GM18907 (cell line): ENCODE measurements around the gene WDR91.

Experiments
- ATAC-seq: cut with Tn5 transposase; IDR thresholded peaks from one replicate; pipeline ENCODE4 v1.9.1; 2021; ENCODE audit warnings: mild to moderate bottlenecking, moderate library complexity; ENCODE audit not compliant: unreplicated experiment

The WDR91 gene

GRCh38 chr7:135164357-135165061 is 46.8 kb downstream of the WDR91 start:
- ATAC-seq, result no peak

GRCh38 chr7:135162382-135163001 is 48.8 kb downstream of the WDR91 start:
- no peak for ATAC-seq

GRCh38 chr7:135161669-135162068 is 49.7 kb downstream of the WDR91 start:
- ATAC-seq, result no peak

GRCh38 chr7:135160858-135161653 is 50.3 kb downstream of the WDR91 start:
- ATAC-seq, result no peak

- ATAC-seq, result peak; percentile 57
Measured at GRCh38 chr7:135160098-135160857, 51.0 kb downstream of the WDR91 start.

GRCh38 chr7:135159359-135160085 is 51.8 kb downstream of the WDR91 start:
- ATAC-seq, result peak; percentile 7

GRCh38 chr7:135158874-135159273 is 52.5 kb downstream of the WDR91 start:
- ATAC-seq, result no peak

GRCh38 chr7:135158141-135158655 is 53.1 kb downstream of the WDR91 start:
- ATAC-seq, result no peak

GRCh38 chr7:135156290-135156689 is 55.0 kb downstream of the WDR91 start:
- ATAC-seq, result no peak

GRCh38 chr7:135154734-135155133 is 56.6 kb downstream of the WDR91 start:
- ATAC-seq, result no peak

- peak; percentile 28 for ATAC-seq
Measured at GRCh38 chr7:135152442-135152841, 58.9 kb downstream of the WDR91 start.

GRCh38 chr7:135151533-135151932 is 59.8 kb downstream of the WDR91 start:
- ATAC-seq, result peak; percentile 41

GRCh38 chr7:135151132-135151531 is 60.2 kb downstream of the WDR91 start:
- no peak for ATAC-seq

GRCh38 chr7:135150072-135150782 is 61.1 kb downstream of the WDR91 start:
- ATAC-seq, result no peak

GRCh38 chr7:135147899-135148721 is 63.2 kb downstream of the WDR91 start, which contains the start of gene TMEM140:
Gene TMEM140, plus strand, starts transcription at chr7:135148072. Its CDS starts 16,370 bp downstream, at chr7:135164442.
- ATAC-seq, result peak; percentile 73

GRCh38 chr7:135147341-135147898 is 63.9 kb downstream of the WDR91 start:
- peak; percentile 18 for ATAC-seq

GRCh38 chr7:135143885-135144668 is 67.2 kb downstream of the WDR91 start:
- no peak for ATAC-seq
